CD14-positive monocyte (primary cell): ENCODE results near the gene ELOVL6. TPM values are rescaled to one million over a fixed set of nuclear protein-coding genes. Genes with fewer than 3 reads are reported as not detected.

Source experiments
- DNase-seq, 3 donors: peaks; one replicate each; pipeline ENCODE4 v3.0.0-alpha.2; 2011 to 2022
- H2AFZ ChIP-seq: 2 replicates; pipeline ENCODE4 v1.6.0; 2012; ENCODE audit warnings: mild to moderate bottlenecking, low read depth, low read length, inconsistent platforms; ENCODE audit not compliant: insufficient read depth, poor library complexity, severe bottlenecking
- H3K27ac ChIP-seq, 2 donors: 1 replicate in 1 of 2; 2 replicates in 1 of 2; pipeline ENCODE4 v1.5.1; 2012 to 2013; ENCODE audit warnings: low read length in 2 of 2, control low read depth in 1 of 2, inconsistent platforms in 1 of 2, low read depth in 1 of 2, mild to moderate bottlenecking in 1 of 2
- H3K27me3 ChIP-seq, 2 donors: one replicate each; pipeline versions ENCODE4 v1.6.0 to v1.6.1; 2011 to 2013; ENCODE audit warnings: low read length in 2 of 2; ENCODE audit not compliant: control insufficient read depth in 2 of 2, insufficient read depth in 2 of 2
- H3K36me3 ChIP-seq, 2 donors: replicated peaks in 1 of 2; 1 replicate in 1 of 2; 2 replicates in 1 of 2; pipeline versions ENCODE4 v1.5.1 to v1.6.1; 2012 to 2013; ENCODE audit warnings: low read length in 2 of 2, control low read depth in 1 of 2, inconsistent platforms in 1 of 2, mild to moderate bottlenecking in 1 of 2; ENCODE audit not compliant: insufficient read depth in 2 of 2, control insufficient read depth in 1 of 2
- H3K4me1 ChIP-seq, 2 donors: 1 replicate in 1 of 2; 2 replicates in 1 of 2; pipeline versions ENCODE4 v1.5.1 to v1.6.1; 2012 to 2013; ENCODE audit warnings: low read length in 2 of 2, control low read depth in 1 of 2, inconsistent platforms in 1 of 2, mild to moderate bottlenecking in 1 of 2, moderate library complexity in 1 of 2; ENCODE audit not compliant: insufficient read depth in 2 of 2, control insufficient read depth in 1 of 2
- H3K4me2 ChIP-seq: replicated peaks from 2 replicates; pipeline ENCODE3; 2012; ENCODE audit warnings: low read length, moderate library complexity, mild to moderate bottlenecking; ENCODE audit not compliant: poor library complexity, severe bottlenecking; ENCODE audit errors: extremely low read depth
- H3K4me3 ChIP-seq, 3 experiments: fragments of 200-600 bp in 1 of 3; sonication (generic) in 1 of 3; replicated peaks in 1 of 3; 1 replicate in 2 of 3; 2 replicates in 1 of 3; pipeline ENCODE4 v1.5.1; 2011 to 2013; ENCODE audit warnings: low read length in 3 of 3, mild to moderate bottlenecking in 3 of 3, control low read depth in 2 of 3, low read depth in 2 of 3, inconsistent platforms in 1 of 3, moderate library complexity in 1 of 3
- H3K79me2 ChIP-seq: 2 replicates; pipeline ENCODE4 v1.6.0; 2012; ENCODE audit warnings: mild to moderate bottlenecking, control low read depth, inconsistent platforms, low read length, moderate library complexity; ENCODE audit not compliant: insufficient read depth
- H3K9ac ChIP-seq: 2 replicates; pipeline ENCODE4 v1.6.0; 2017; ENCODE audit warnings: low read length, mild to moderate bottlenecking; ENCODE audit not compliant: insufficient read depth, poor library complexity, severe bottlenecking
- H3K9me3 ChIP-seq, 2 donors: replicated peaks in 1 of 2; 1 replicate in 1 of 2; 2 replicates in 1 of 2; pipeline versions ENCODE4 v1.5.1 to v1.6.1; 2012 to 2013; ENCODE audit warnings: low read length in 2 of 2, control low read depth in 1 of 2; ENCODE audit not compliant: control insufficient read depth in 1 of 2, insufficient read depth in 1 of 2
- H4K20me1 ChIP-seq: 2 replicates; pipeline ENCODE4 v1.6.0; 2012; ENCODE audit warnings: mild to moderate bottlenecking, low read length, control low read depth, moderate library complexity; ENCODE audit not compliant: insufficient read depth
- H3K27ac Mint-ChIP-seq, 7 donors: one replicate each; pipeline ENCODE4 v1.8.0; 2020; ENCODE audit warnings: mild to moderate bottlenecking in 7 of 7, mixed read lengths in 7 of 7, moderate library complexity in 6 of 7, inconsistent platforms in 2 of 7
- H3K27me3 Mint-ChIP-seq, 3 donors: one replicate each; pipeline ENCODE4 v1.8.0; 2021 to 2022; ENCODE audit warnings: low read depth in 3 of 3, mild to moderate bottlenecking in 3 of 3, mixed read lengths in 3 of 3, moderate library complexity in 3 of 3, inconsistent platforms in 1 of 3
- H3K36me3 Mint-ChIP-seq, 2 donors: one replicate each; pipeline ENCODE4 v1.8.0; 2020; ENCODE audit warnings: mixed read lengths in 2 of 2, inconsistent platforms in 1 of 2, mild to moderate bottlenecking in 1 of 2
- H3K4me1 Mint-ChIP-seq: one replicate; pipeline ENCODE4 v1.8.0; 2020; ENCODE audit warnings: mild to moderate bottlenecking, mixed read lengths
- H3K4me3 Mint-ChIP-seq, 2 donors: one replicate each; pipeline ENCODE4 v1.8.0; 2020; ENCODE audit warnings: mild to moderate bottlenecking in 2 of 2, mixed read lengths in 2 of 2, moderate library complexity in 1 of 2
- H3K9me3 Mint-ChIP-seq, 7 donors: one replicate each; pipeline ENCODE4 v1.8.0; 2020 to 2022; ENCODE audit warnings: mixed read lengths in 7 of 7, mild to moderate bottlenecking in 6 of 7, moderate library complexity in 6 of 7, inconsistent platforms in 2 of 7
- WGBS: methylation state at CpG from one replicate; pipeline ENCODE4 v1.1.5; 2013; ENCODE audit warnings: missing lambda C conversion rate; ENCODE audit not compliant: insufficient coverage; 5-methylcytosine and 5-hydroxymethylcytosine counted together
- intact Hi-C, 2 donors: fragments of 100-400 bp; cut with micrococcal nuclease; formaldehyde crosslinking; loops; one replicate each; pipeline versions ENCODE4 v1.15.0 to v1.15.1; 2023
- polyA minus RNA-seq: library from RNA; depleted of rRNA, polyadenylated mRNA; stranded (reverse); fragments of >200 nt; gene quantifications from 2 replicates; pipeline ENCODE4 v1.2.3, GENCODE V29; 2012
- polyA plus RNA-seq, 3 donors: library from polyadenylated mRNA; depleted of rRNA in 1 of 3; unstranded in 2 of 3; stranded (reverse) in 1 of 3; fragments of 300-500 nt in 2 of 3; fragments of >200 nt in 1 of 3; fragmentation: Illumina TruSeq in 2 of 3; gene quantifications; 1 replicate in 2 of 3; 2 replicates in 1 of 3; pipeline ENCODE4 v1.2.3, GENCODE V29; 2012 to 2021
- total RNA-seq, 12 experiments: library from RNA in 1 of 12; stranded (reverse) in 1 of 12; fragments of 120-200 nt in 1 of 12; gene quantifications; one replicate each; pipeline ENCODE4 v1.2.4 and lab custom pipeline; 2013 to 2026; ENCODE audit warnings: mixed read lengths in 6 of 12, inconsistent platforms in 1 of 12
- TF ChIP-seq, protein P1 (sequence below): fragments of 200-600 bp; IDR thresholded peaks from one replicate; pipeline ENCODE4 v1.8.0; 2022; ENCODE audit warnings: antibody characterized with exemption, mild to moderate bottlenecking

ELOVL6 gene, protein sequence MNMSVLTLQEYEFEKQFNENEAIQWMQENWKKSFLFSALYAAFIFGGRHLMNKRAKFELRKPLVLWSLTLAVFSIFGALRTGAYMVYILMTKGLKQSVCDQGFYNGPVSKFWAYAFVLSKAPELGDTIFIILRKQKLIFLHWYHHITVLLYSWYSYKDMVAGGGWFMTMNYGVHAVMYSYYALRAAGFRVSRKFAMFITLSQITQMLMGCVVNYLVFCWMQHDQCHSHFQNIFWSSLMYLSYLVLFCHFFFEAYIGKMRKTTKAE
- total RNA-seq (2013) = 0.35 TPM
- polyA plus RNA-seq (under 1 TPM in 2 of 3 donors, not detected in 1; 0.11 to 0.19 TPM), polyA minus RNA-seq (0.08 and 0.14 TPM in 2 replicates), total RNA-seq (lab: John Stamatoyannopoulos, UW) (0 to 3.1 (median 0.37) reads per million in 11 experiments)

DNA sequence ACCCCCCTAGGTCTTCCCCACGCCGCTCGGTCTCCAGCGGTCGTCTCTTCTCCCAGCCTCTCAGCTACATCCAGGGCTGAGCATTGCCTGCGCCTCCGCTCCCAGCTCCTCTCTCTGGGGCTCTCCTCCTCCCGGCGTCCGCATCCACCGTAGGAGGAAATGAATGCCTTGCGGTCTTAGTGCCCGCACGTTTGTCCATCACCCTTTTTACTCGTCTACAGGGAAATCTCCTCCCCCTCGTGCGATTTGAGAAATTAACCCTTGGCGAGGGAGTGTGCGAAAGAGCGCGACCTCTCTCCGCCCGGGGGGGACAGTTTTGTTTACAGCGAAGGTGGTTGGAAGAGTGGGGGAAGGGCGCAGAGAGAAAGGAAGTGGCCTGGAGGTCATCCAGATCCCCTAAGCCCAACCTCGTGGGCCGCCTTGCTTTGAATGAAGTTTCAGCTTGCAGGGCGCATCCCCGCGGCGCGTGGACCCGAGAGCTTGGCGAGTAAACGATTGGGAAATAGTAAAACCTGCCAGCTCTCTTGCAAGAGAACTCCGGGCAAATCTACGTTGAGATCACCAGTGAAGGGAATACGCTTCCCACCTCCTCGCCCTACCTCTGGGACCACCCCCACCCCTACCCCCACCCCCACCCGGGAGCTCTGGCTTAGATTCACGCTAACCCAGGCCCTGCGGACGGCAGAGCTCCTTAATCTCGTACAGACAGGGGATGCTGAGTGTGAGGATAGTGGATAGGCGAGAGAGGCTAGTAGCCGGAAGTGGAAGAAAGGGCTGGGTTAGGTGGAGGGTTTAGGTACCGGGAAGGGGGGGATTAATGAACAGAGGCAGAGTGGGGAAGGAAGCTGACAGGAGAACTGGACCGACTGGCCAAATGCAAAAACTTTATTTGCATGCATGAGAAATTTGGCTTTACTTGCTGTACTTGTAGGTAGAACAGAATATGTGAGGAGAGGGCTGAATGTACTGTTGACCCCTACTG, at the start of gene ELOVL6:
Gene ELOVL6, minus strand, starts transcription at position 181 of the 982 bp plus-strand sequence. CDS start 280 bp downstream, outside the sequence.
- peaks cover 43 to 53% (median 48%) of the 10 kb centered on the region in 3 donors for H3K27me3 Mint-ChIP-seq
- peaks cover 4 to 42% of the 10 kb centered on the region in 2 donors for H3K27me3 ChIP-seq
- peaks cover 26 to 34% of the 10 kb centered on the region in 2 donors for H3K4me1 ChIP-seq
- no peaks in the 10 kb centered on the region for H3K36me3 ChIP-seq
- TF ChIP-seq, protein P1, sequence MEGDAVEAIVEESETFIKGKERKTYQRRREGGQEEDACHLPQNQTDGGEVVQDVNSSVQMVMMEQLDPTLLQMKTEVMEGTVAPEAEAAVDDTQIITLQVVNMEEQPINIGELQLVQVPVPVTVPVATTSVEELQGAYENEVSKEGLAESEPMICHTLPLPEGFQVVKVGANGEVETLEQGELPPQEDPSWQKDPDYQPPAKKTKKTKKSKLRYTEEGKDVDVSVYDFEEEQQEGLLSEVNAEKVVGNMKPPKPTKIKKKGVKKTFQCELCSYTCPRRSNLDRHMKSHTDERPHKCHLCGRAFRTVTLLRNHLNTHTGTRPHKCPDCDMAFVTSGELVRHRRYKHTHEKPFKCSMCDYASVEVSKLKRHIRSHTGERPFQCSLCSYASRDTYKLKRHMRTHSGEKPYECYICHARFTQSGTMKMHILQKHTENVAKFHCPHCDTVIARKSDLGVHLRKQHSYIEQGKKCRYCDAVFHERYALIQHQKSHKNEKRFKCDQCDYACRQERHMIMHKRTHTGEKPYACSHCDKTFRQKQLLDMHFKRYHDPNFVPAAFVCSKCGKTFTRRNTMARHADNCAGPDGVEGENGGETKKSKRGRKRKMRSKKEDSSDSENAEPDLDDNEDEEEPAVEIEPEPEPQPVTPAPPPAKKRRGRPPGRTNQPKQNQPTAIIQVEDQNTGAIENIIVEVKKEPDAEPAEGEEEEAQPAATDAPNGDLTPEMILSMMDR = no peak
- no peak within 1 kb of the TSS for H3K27ac ChIP-seq
- intact Hi-C loops = loop anchor here in 1 of 2 donors (10.0 kb wide), 1 partner anchor 144 kb away; no protein-coding TSS in a partner anchor
- peak within 1 kb of the TSS; percentile 65 for H3K9ac ChIP-seq
- DNase-seq = peak in 2 of 3 donors; percentile 8 to 23
- H3K9me3 ChIP-seq = no peaks in the 10 kb centered on the region
- H2AFZ ChIP-seq = peak within 1 kb of the TSS; percentile 98
- peaks cover 0 to 3% (median 0%) of the 10 kb centered on the region in 7 donors for H3K9me3 Mint-ChIP-seq
- WGBS = 0% methylated on average over 27 of the region's 48 CpGs
- no peaks in the 10 kb centered on the region for H4K20me1 ChIP-seq
- peak within 1 kb of the TSS in 2 of 7 donors; percentile 1 to 64 for H3K27ac Mint-ChIP-seq
- peak within 1 kb of the TSS; percentile 69 to 95 (median 80) for H3K4me3 ChIP-seq
- H3K4me1 Mint-ChIP-seq = peaks cover 30% of the 10 kb centered on the region
- peak within 1 kb of the TSS; percentile 97 to 99 for H3K4me3 Mint-ChIP-seq
- H3K36me3 Mint-ChIP-seq = no peaks in the 10 kb centered on the region
- peak within 1 kb of the TSS; percentile 100 for H3K4me2 ChIP-seq
- no peaks in the 10 kb centered on the region for H3K79me2 ChIP-seq

DNA sequence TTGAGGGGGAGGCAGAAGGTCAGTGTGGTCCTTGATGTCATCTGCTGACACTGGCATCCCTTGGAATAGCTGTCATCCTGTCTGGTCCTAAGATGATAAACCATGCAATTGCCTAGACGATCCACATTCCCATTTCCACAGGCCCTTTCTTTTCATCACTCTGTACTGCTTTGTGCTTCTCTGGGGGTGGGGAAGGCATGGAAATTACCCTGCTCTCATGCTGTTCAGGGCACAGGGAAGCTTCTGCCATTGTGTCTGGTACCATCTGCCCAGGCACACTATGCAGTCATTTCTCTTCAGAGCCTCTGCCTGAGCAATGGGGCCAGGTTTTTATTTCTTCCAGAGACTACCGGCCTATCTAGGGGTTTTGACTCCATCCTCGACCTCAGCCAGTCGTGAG, 49.7 kb upstream of the ELOVL6 start:
- Histone ChIP-seq H3K4me2 (no peak overlapping the region), H3K4me1 (no peaks in the 10 kb centered on the region), H3K27ac (no peak overlapping the region), H2AFZ (no peak overlapping the region), H3K9me3 (no peaks in the 10 kb centered on the region), H3K36me3 (no peaks in the 10 kb centered on the region), H3K27me3 (no peaks in the 10 kb centered on the region), H3K79me2 (no peaks in the 10 kb centered on the region), H4K20me1 (no peaks in the 10 kb centered on the region), H3K4me3 (no peak overlapping the region), H3K9ac (no peak overlapping the region)
- intact Hi-C loops = no loop called here
- H3K4me3 Mint-ChIP-seq = no peak overlapping the region
- no peak overlapping the region for H3K27ac Mint-ChIP-seq
- H3K4me1 Mint-ChIP-seq = no peaks in the 10 kb centered on the region
- H3K9me3 Mint-ChIP-seq = peaks cover 0 to 9% (median 0%) of the 10 kb centered on the region in 7 donors
- H3K36me3 Mint-ChIP-seq = no peaks in the 10 kb centered on the region
- peaks cover 0 to 10% (median 4%) of the 10 kb centered on the region in 3 donors for H3K27me3 Mint-ChIP-seq
- TF ChIP-seq, protein P1 = no peak
- DNase-seq = no peak
- 93% methylated on average over 3 of the region's 4 CpGs for WGBS
